HFFc6 (cell line): ENCODE data around the gene EXOC3L2. TPM values are rescaled to one million over a fixed set of nuclear protein-coding genes. Genes with fewer than 3 reads are reported as not detected.

Experiments used
- DNase-seq: peaks from one replicate; pipeline ENCODE4 v3.0.0-alpha.2; 2018
- H3K27ac Mint-ChIP-seq: 2 replicates; pipeline ENCODE4 v1.8.0; 2020; ENCODE audit warnings: mild to moderate bottlenecking, mixed read lengths
- H3K27me3 Mint-ChIP-seq: 2 replicates; pipeline ENCODE4 v1.8.0; 2021; ENCODE audit warnings: mild to moderate bottlenecking, moderate library complexity, mixed read lengths; ENCODE audit not compliant: insufficient read depth
- H3K36me3 Mint-ChIP-seq: 2 replicates; pipeline ENCODE4 v1.8.0; 2021; ENCODE audit warnings: low read depth, mixed read lengths
- H3K4me1 Mint-ChIP-seq: 2 replicates; pipeline ENCODE4 v1.8.0; 2020; ENCODE audit warnings: low read depth, mixed read lengths
- H3K4me3 Mint-ChIP-seq: 2 replicates; pipeline ENCODE4 v1.8.0; 2020; ENCODE audit warnings: mild to moderate bottlenecking, moderate library complexity, mixed read lengths
- H3K9me3 Mint-ChIP-seq: 2 replicates; pipeline ENCODE4 v1.8.0; 2020; ENCODE audit warnings: mild to moderate bottlenecking, mixed read lengths
- CTCF ChIP-seq: fragments of 200-600 bp; sonication (generic); IDR thresholded peaks from 2 replicates; pipeline ENCODE4 v1.5.0; 2021; ENCODE audit warnings: antibody characterized with exemption, mild to moderate bottlenecking
- total RNA-seq, 6 experiments: library from RNA; stranded (reverse); fragmentation: NEBNext Ultra II Directional; extraction: Animal tissue kit (Norgen Biotek cat#: 25700); gene quantifications; 2 replicates in 1 of 6; 3 replicates in 5 of 6; pipeline ENCODE4 v1.2.3, GENCODE V29; 2021

The EXOC3L2 gene
- total RNA-seq, 6 experiments from 2014 or later, result 0.10 TPM; not detected in 5

GRCh38 chr19:45224645-45225044 is 20.6 kb downstream of the EXOC3L2 start:
- TF ChIP-seq CTCF, result no peak
- DNase-seq, result no peak
- Mint-ChIP-seq H3K27me3 (peaks cover 37% of the 10 kb centered on the region), H3K4me1 (no peaks in the 10 kb centered on the region), H3K4me3 (no peak overlapping the region), H3K36me3 (no peaks in the 10 kb centered on the region), H3K27ac (no peak overlapping the region), H3K9me3 (no peaks in the 10 kb centered on the region)

GRCh38 chr19:45223879-45224278 is 21.3 kb downstream of the EXOC3L2 start:
- TF ChIP-seq CTCF, result no peak
- DNase-seq, result no peak
- Mint-ChIP-seq H3K4me3 (no peak overlapping the region), H3K9me3 (no peaks in the 10 kb centered on the region), H3K27me3 (peaks cover 41% of the 10 kb centered on the region), H3K27ac (no peak overlapping the region), H3K36me3 (no peaks in the 10 kb centered on the region), H3K4me1 (no peaks in the 10 kb centered on the region)

- Mint-ChIP-seq H3K36me3 (no peaks in the 10 kb centered on the region), H3K4me3 (no peak overlapping the region), H3K27me3 (peaks cover 40% of the 10 kb centered on the region), H3K9me3 (no peaks in the 10 kb centered on the region), H3K27ac (no peak overlapping the region), H3K4me1 (no peaks in the 10 kb centered on the region)
- TF ChIP-seq CTCF, result no peak
- DNase-seq, result no peak
Observed at GRCh38 chr19:45222724-45223123, 22.5 kb downstream of the EXOC3L2 start.

GRCh38 chr19:45218911-45219743 is 26.1 kb downstream of the EXOC3L2 start:
- Mint-ChIP-seq H3K4me1 (no peaks in the 10 kb centered on the region), H3K9me3 (no peaks in the 10 kb centered on the region), H3K27ac (no peak overlapping the region), H3K36me3 (no peaks in the 10 kb centered on the region), H3K27me3 (peaks cover 52% of the 10 kb centered on the region), H3K4me3 (no peak overlapping the region)
- no peak for DNase-seq
- no peak for TF ChIP-seq CTCF

- Mint-ChIP-seq H3K27me3 (peaks cover 56% of the 10 kb centered on the region), H3K4me1 (no peaks in the 10 kb centered on the region), H3K36me3 (no peaks in the 10 kb centered on the region), H3K27ac (no peak overlapping the region), H3K4me3 (no peak overlapping the region), H3K9me3 (no peaks in the 10 kb centered on the region)
- no peak for DNase-seq
- TF ChIP-seq CTCF, result no peak
Observed at GRCh38 chr19:45218426-45218825, 26.8 kb downstream of the EXOC3L2 start.
